ENCODE results near the gene CHST9.

DNA sequence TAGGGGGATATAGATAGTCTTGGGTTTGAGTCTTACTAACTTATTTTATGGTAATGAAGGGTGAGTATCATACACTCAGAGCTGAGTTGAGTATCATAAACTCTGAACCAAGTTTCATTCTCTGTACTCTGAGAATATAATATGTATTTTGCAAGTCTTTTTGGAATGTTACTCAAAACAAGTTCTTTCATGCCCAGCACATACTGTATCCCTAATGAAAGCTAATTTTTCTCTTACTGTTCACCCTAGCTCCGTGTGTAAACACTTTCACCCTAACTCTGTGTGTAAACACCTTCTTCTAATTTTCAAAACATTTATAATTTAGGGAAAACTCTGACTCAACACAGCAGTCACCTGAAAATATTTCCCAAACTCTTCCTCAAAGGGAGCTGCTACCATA is 29.7 kb upstream of the CHST9 start:
- no peak for TF ChIP-seq CHD4 (IDR thresholded peaks at IDR 0.05)
- TF ChIP-seq, protein P1, sequence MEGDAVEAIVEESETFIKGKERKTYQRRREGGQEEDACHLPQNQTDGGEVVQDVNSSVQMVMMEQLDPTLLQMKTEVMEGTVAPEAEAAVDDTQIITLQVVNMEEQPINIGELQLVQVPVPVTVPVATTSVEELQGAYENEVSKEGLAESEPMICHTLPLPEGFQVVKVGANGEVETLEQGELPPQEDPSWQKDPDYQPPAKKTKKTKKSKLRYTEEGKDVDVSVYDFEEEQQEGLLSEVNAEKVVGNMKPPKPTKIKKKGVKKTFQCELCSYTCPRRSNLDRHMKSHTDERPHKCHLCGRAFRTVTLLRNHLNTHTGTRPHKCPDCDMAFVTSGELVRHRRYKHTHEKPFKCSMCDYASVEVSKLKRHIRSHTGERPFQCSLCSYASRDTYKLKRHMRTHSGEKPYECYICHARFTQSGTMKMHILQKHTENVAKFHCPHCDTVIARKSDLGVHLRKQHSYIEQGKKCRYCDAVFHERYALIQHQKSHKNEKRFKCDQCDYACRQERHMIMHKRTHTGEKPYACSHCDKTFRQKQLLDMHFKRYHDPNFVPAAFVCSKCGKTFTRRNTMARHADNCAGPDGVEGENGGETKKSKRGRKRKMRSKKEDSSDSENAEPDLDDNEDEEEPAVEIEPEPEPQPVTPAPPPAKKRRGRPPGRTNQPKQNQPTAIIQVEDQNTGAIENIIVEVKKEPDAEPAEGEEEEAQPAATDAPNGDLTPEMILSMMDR (IDR thresholded peaks at IDR 0.05 in 2 of 3, conservative IDR thresholded peaks at IDR 0.05 in 1 of 3; ENCODE audit: control insufficient read depth in 2 of 3, extremely low read depth in 1 of 3, insufficient read depth in 1 of 3, low read depth in 3 of 3, low read length in 3 of 3) = no peak
- no peak for TF ChIP-seq POLR2A (IDR thresholded peaks at IDR 0.05; ENCODE audit: low read depth, low read length)
- no peak for TF ChIP-seq CHD2 (IDR thresholded peaks at IDR 0.05; ENCODE audit: borderline replicate concordance, low read depth, low read length)
- TF ChIP-seq, protein P2, sequence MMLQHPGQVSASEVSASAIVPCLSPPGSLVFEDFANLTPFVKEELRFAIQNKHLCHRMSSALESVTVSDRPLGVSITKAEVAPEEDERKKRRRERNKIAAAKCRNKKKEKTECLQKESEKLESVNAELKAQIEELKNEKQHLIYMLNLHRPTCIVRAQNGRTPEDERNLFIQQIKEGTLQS (IDR thresholded peaks at IDR 0.05; ENCODE audit: borderline replicate concordance, extremely low read depth, low read depth, low read length) = no peak
- TF ChIP-seq BACH1 (IDR thresholded peaks at IDR 0.05; ENCODE audit: borderline replicate concordance) = no peak
- TF ChIP-seq BMI1 (IDR thresholded peaks at IDR 0.05; ENCODE audit: borderline replicate concordance) = no peak
- no peak for TF ChIP-seq KDM1A (IDR thresholded peaks at IDR 0.05; ENCODE audit: borderline replicate concordance)
- no peak for TF ChIP-seq SMARCA5 (IDR thresholded peaks at IDR 0.05)
- TF ChIP-seq EED (IDR thresholded peaks at IDR 0.05; ENCODE audit: low read depth) = no peak
- TF ChIP-seq BRCA1 (IDR thresholded peaks at IDR 0.05; ENCODE audit: low read depth, low read length) = no peak
- TF ChIP-seq RCOR1 (conservative IDR thresholded peaks at IDR 0.05; ENCODE audit: low read depth, low read length) = no peak

All from GM12878 (cell line).